ENCODE measurements around the gene LCAT. TPM values are rescaled to one million over a fixed set of nuclear protein-coding genes. Genes with fewer than 3 reads are reported as not detected.
A peak's percentile ranks its signal among the peaks of the same experiment; 100 is the strongest.

LCAT gene
- total and polyA plus RNA-seq, 9 of the 15 experiments (the other 6 are each of a cell fraction or from before 2014, with no cell fraction given) = 0.46 to 21.0 (median 5.0) TPM

DNA sequence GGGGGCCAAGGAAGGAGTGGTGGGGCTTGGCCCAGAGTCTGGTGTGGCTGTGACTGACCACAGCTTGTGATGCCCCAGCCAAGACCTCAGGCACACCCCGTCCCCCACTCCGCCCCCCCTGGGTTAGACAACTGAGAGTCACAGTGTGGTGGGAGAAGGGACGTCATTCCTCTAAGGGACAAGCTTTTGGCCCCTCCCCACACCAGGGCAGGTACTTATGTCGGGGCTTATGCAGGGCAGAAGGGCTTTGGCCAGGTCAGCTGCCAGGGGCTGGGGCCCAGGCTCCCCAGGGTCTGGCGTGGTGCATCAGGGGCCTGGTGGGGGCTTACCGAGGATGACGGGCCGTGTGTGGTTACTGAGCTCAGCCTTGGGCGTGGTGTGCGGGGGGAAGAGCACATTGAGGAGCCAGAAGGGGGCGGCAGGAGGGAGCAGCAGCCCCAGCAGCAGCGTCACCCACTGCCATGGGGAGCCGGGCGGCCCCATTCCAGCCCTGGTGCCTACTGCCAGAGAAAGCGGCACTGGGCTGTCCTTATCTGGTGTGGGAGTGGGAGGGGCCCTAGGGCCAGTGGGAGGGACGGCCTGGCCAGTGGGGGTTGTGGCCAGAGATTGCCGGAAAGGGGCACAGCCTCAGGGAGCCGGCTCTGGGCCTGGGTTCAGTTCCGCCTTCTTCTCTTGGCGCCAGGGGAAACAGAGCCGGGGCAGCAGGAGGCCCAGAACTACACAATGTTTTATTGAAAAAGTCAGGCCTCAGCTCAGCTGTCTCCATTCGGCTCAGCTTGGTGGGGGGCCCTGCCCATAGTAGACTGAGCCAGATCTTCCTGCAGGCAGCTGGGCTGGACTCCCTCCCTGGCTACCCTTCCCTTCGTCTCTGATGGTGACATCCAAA lies at the start of gene LCAT (continued):
- 0 out of 4 replicates have a peak, but pooled peaks of 1 of the 2 experiments have one; percentile 7 for TF ChIP-seq HDAC1 (IDR thresholded peaks at IDR 0.05)
- TF ChIP-seq, protein P1, sequence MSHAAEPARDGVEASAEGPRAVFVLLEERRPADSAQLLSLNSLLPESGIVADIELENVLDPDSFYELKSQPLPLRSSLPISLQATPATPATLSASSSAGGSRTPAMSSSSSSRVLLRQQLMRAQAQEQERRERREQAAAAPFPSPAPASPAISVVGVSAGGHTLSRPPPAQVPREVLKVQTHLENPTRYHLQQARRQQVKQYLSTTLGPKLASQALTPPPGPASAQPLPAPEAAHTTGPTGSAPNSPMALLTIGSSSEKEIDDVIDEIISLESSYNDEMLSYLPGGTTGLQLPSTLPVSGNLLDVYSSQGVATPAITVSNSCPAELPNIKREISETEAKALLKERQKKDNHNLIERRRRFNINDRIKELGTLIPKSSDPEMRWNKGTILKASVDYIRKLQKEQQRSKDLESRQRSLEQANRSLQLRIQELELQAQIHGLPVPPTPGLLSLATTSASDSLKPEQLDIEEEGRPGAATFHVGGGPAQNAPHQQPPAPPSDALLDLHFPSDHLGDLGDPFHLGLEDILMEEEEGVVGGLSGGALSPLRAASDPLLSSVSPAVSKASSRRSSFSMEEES (CRISPR knock-in tag; IDR thresholded peaks at IDR 0.05) = no peak
- peak; percentile 75 for TF ChIP-seq POLR2AphosphoS2 (IDR thresholded peaks at IDR 0.05; ENCODE audit: low read length)
- no peak for TF ChIP-seq CREBBP (IDR thresholded peaks at IDR 0.05; ENCODE audit: low read depth, low read length)
- no peak for TF ChIP-seq CBFA2T2 (conservative IDR thresholded peaks at IDR 0.05)
- peak; percentile 45; the same call in 1 of the 2 replicates for TF ChIP-seq SUPT5H (IDR thresholded peaks at IDR 0.05)
- no peak for TF ChIP-seq TEAD4 (IDR thresholded peaks at IDR 0.05; ENCODE audit: low read length)
- no peak for TF ChIP-seq TEAD4 (CRISPR knock-in tag; IDR thresholded peaks at IDR 0.05; ENCODE audit: borderline replicate concordance)
- no peak for TF ChIP-seq SIRT6 (IDR thresholded peaks at IDR 0.05; ENCODE audit: low read depth, low read length)
- no peak for TF ChIP-seq EWSR1 (IDR thresholded peaks at IDR 0.05; ENCODE audit: borderline replicate concordance, low read depth, partially characterized antibody)
- no peak for TF ChIP-seq SREBF1 (IDR thresholded peaks at IDR 0.05; ENCODE audit: borderline replicate concordance, low read depth, low read length)
- TF ChIP-seq BRCA1 (IDR thresholded peaks at IDR 0.05) = no peak
- no peak for TF ChIP-seq BRCA1 (CRISPR knock-in tag; IDR thresholded peaks at IDR 0.05)
- TF ChIP-seq, protein P2, sequence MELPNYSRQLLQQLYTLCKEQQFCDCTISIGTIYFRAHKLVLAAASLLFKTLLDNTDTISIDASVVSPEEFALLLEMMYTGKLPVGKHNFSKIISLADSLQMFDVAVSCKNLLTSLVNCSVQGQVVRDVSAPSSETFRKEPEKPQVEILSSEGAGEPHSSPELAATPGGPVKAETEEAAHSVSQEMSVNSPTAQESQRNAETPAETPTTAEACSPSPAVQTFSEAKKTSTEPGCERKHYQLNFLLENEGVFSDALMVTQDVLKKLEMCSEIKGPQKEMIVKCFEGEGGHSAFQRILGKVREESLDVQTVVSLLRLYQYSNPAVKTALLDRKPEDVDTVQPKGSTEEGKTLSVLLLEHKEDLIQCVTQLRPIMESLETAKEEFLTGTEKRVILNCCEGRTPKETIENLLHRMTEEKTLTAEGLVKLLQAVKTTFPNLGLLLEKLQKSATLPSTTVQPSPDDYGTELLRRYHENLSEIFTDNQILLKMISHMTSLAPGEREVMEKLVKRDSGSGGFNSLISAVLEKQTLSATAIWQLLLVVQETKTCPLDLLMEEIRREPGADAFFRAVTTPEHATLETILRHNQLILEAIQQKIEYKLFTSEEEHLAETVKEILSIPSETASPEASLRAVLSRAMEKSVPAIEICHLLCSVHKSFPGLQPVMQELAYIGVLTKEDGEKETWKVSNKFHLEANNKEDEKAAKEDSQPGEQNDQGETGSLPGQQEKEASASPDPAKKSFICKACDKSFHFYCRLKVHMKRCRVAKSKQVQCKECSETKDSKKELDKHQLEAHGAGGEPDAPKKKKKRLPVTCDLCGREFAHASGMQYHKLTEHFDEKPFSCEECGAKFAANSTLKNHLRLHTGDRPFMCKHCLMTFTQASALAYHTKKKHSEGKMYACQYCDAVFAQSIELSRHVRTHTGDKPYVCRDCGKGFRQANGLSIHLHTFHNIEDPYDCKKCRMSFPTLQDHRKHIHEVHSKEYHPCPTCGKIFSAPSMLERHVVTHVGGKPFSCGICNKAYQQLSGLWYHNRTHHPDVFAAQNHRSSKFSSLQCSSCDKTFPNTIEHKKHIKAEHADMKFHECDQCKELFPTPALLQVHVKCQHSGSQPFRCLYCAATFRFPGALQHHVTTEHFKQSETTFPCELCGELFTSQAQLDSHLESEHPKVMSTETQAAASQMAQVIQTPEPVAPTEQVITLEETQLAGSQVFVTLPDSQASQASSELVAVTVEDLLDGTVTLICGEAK (IDR thresholded peaks at IDR 0.05) = no peak
- TF ChIP-seq, protein P2 (CRISPR knock-in tag; IDR thresholded peaks at IDR 0.05) = no peak
- TF ChIP-seq, protein P3, sequence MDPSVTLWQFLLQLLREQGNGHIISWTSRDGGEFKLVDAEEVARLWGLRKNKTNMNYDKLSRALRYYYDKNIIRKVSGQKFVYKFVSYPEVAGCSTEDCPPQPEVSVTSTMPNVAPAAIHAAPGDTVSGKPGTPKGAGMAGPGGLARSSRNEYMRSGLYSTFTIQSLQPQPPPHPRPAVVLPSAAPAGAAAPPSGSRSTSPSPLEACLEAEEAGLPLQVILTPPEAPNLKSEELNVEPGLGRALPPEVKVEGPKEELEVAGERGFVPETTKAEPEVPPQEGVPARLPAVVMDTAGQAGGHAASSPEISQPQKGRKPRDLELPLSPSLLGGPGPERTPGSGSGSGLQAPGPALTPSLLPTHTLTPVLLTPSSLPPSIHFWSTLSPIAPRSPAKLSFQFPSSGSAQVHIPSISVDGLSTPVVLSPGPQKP (CRISPR knock-in tag; IDR thresholded peaks at IDR 0.05) = no peak
